Activated CD8-positive, alpha-beta T cell treated with anti-CD3 and anti-CD28 coated beads for 36 hours (primary cell): ENCODE data around the gene F2RL3. TPM values are rescaled to one million over a fixed set of nuclear protein-coding genes. Genes with fewer than 3 reads are reported as not detected.

ENCODE experiments used
- ATAC-seq: fragments of 200-7000 bp; cut with Tn5 transposase; one replicate; pipeline ENCODE4 v1.10.0; 2021; ENCODE audit warnings: mild to moderate bottlenecking, moderate library complexity
- CTCF ChIA-PET: fragments of 350-600 bp; sonication (Branson Sonifier 250); formaldehyde crosslinking; loops from one replicate; lab custom pipeline; 2021; ENCODE audit warnings: antibody characterized with exemption; lab: Charles Lee
- POLR2A ChIA-PET: fragments of 350-600 bp; sonication (Branson Sonifier 250); formaldehyde crosslinking; loops from one replicate; lab custom pipeline; 2021; ENCODE audit warnings: antibody characterized with exemption; lab: Charles Lee
- DNase-seq: peaks from one replicate; pipeline ENCODE4 v3.0.0-alpha.2; 2020
- H3K27ac Mint-ChIP-seq: one replicate; pipeline ENCODE4 v1.8.0; 2021; ENCODE audit warnings: mild to moderate bottlenecking, mixed read lengths
- H3K27me3 Mint-ChIP-seq: one replicate; pipeline ENCODE4 v1.8.0; 2021; ENCODE audit warnings: mixed read lengths
- H3K36me3 Mint-ChIP-seq: one replicate; pipeline ENCODE4 v1.8.0; 2021; ENCODE audit warnings: low read depth, mixed read lengths
- H3K4me1 Mint-ChIP-seq: one replicate; pipeline ENCODE4 v1.8.0; 2021; ENCODE audit warnings: low read depth, mixed read lengths
- H3K4me3 Mint-ChIP-seq: one replicate; pipeline ENCODE4 v1.8.0; 2021; ENCODE audit warnings: mild to moderate bottlenecking, moderate library complexity, mixed read lengths
- H3K9me3 Mint-ChIP-seq: one replicate; pipeline ENCODE4 v1.8.0; 2021; ENCODE audit warnings: mixed read lengths
- CTCF ChIP-seq: fragments of 200-600 bp; IDR thresholded peaks from one replicate; pipeline ENCODE4 v1.8.0; 2022; ENCODE audit warnings: antibody characterized with exemption, mild to moderate bottlenecking
- intact Hi-C: fragments of 100-400 bp; cut with micrococcal nuclease; formaldehyde crosslinking; loops from one replicate; pipeline ENCODE4 v1.10.0; 2022
- total RNA-seq, 2 experiments: library from RNA; stranded (reverse); gene quantifications; one replicate each; pipeline ENCODE4 v1.2.3, GENCODE V29; 2021

Gene F2RL3
- not detected for total RNA-seq

GRCh38 chr19:16888629-16889365, at the start of gene F2RL3:
Gene F2RL3, plus strand, starts transcription at chr19:16888999. Its CDS starts 191 bp downstream, at chr19:16889190.
- peaks cover 5% of the 10 kb centered on the region for H3K4me1 Mint-ChIP-seq
- no peak within 1 kb of the TSS for H3K4me3 Mint-ChIP-seq
- intact Hi-C loops: no loop called here
- CTCF ChIA-PET: no interaction called here
- ATAC-seq (peak; percentile 33), DNase-seq (peak; percentile 28)
- no peak for TF ChIP-seq CTCF
- peaks cover 32% of the 10 kb centered on the region for H3K27me3 Mint-ChIP-seq
- no peaks in the 10 kb centered on the region for H3K36me3 Mint-ChIP-seq
- POLR2A ChIA-PET: no interaction called here
- no peaks in the 10 kb centered on the region for H3K9me3 Mint-ChIP-seq
- no peak within 1 kb of the TSS for H3K27ac Mint-ChIP-seq

GRCh38 chr19:16841391-16841926, 47.3 kb upstream of the F2RL3 start:
- Mint-ChIP-seq H3K27ac (no peak overlapping the region), H3K27me3 (no peaks in the 10 kb centered on the region), H3K4me3 (no peak overlapping the region), H3K9me3 (no peaks in the 10 kb centered on the region), H3K4me1 (peaks cover 6% of the 10 kb centered on the region), H3K36me3 (peaks cover 19% of the 10 kb centered on the region)
- DNase-seq (no peak), ATAC-seq (no peak)
- ChIA-PET CTCF (no interaction called here), POLR2A (interaction anchor here (1.3 kb wide), 1 partner anchor 10 kb away, joined by 3 read pairs; no protein-coding TSS in a partner anchor)
- no peak for TF ChIP-seq CTCF
- intact Hi-C loops: no loop called here

GRCh38 chr19:16846901-16847300, 41.9 kb upstream of the F2RL3 start:
- no peak overlapping the region for H3K27ac Mint-ChIP-seq
- ChIA-PET POLR2A (no interaction called here), CTCF (no interaction called here)
- peaks cover 27% of the 10 kb centered on the region for H3K36me3 Mint-ChIP-seq
- no peak overlapping the region for H3K4me3 Mint-ChIP-seq
- no peaks in the 10 kb centered on the region for H3K9me3 Mint-ChIP-seq
- ATAC-seq: no peak
- H3K27me3 Mint-ChIP-seq: no peaks in the 10 kb centered on the region
- no peaks in the 10 kb centered on the region for H3K4me1 Mint-ChIP-seq
- TF ChIP-seq CTCF: no peak
- intact Hi-C loops: no loop called here
- no peak for DNase-seq

GRCh38 chr19:16847430-16847829, 41.4 kb upstream of the F2RL3 start:
- no peak overlapping the region for H3K27ac Mint-ChIP-seq
- H3K27me3 Mint-ChIP-seq: no peaks in the 10 kb centered on the region
- intact Hi-C loops: no loop called here
- H3K9me3 Mint-ChIP-seq: no peaks in the 10 kb centered on the region
- TF ChIP-seq CTCF: no peak
- H3K4me3 Mint-ChIP-seq: no peak overlapping the region
- H3K36me3 Mint-ChIP-seq: peaks cover 26% of the 10 kb centered on the region
- ChIA-PET POLR2A (no interaction called here), CTCF (no interaction called here)
- H3K4me1 Mint-ChIP-seq: no peaks in the 10 kb centered on the region
- no peak for DNase-seq
- no peak for ATAC-seq

GRCh38 chr19:16849168-16849567, 39.6 kb upstream of the F2RL3 start:
- Mint-ChIP-seq H3K27me3 (no peaks in the 10 kb centered on the region), H3K27ac (no peak overlapping the region), H3K4me3 (no peak overlapping the region), H3K36me3 (peaks cover 25% of the 10 kb centered on the region), H3K4me1 (no peaks in the 10 kb centered on the region), H3K9me3 (no peaks in the 10 kb centered on the region)
- ChIA-PET POLR2A (no interaction called here), CTCF (no interaction called here)
- DNase-seq: no peak
- intact Hi-C loops: no loop called here
- no peak for ATAC-seq
- no peak for TF ChIP-seq CTCF
